ENCODE results near the gene TXNL4B.

The TXNL4B gene

DNA sequence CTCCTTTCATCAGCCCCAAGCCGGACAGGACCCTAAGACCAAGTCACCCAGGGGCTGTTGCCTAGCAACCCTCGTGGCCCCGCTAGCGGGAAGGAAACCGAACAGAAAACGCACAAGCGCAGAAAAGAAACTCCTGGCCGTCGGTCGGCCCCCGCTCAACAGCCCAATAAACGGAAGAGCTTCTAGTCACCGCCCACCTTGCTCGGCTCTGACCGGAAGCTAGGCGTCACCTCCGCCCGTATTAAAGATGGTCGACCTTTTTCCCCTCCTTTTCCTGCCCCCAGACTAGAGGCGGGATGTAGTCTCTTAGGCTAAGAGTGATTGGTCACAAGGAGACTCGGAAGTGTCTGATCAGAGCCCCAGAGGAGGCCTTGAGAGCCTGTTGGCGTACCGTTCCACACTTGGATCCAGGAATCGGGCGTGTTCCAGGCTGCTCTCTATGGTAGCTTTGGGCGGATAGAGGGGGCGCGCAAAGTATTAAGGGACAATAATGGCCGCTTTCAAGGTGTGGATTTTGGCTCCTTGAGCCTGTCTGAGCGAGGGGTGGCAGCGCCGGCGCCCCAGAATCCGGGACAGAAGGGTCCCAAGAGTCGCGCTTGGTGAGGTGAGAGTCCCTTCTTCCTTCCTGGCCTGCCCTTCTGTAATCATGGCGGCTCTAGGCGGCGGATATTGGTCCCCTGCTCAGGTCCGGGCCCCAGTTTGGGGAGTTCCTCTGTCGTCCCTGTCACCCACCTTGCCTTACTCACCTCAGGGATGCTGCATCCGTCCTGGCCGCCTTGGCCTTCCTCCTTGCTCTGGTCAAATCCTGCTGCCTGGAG, at the start of gene TXNL4B, which contains the start of gene DHX38:
Gene TXNL4B (minus strand): TSS at position 173 of the 818 bp plus-strand sequence. CDS start 2,871 bp downstream, outside the sequence.
Gene DHX38 (plus strand): TSS at position 400 of the 818 bp plus-strand sequence. CDS start 2,311 bp downstream, outside the sequence.
- FAIRE-seq = peak; percentile 99

DNA sequence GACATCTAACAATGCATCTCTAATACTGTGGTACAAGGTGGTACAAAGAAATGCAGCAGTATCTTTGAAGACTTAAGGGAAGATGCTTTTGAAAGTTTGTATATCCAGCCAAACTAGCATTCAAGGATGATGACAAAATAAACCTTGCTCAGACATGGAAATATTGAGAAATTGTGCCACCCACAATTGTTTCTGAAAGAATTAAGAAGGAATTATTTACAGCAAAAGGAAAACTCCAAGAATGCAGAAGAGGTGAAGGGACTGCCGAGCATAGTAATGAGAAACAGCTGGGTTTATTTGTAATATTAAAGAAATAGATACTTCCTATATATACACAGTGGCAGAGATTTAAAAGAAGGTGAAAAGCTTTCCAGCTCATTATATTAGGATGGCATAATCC, 49.1 kb upstream of the TXNL4B start:
- FAIRE-seq = no peak

DNA sequence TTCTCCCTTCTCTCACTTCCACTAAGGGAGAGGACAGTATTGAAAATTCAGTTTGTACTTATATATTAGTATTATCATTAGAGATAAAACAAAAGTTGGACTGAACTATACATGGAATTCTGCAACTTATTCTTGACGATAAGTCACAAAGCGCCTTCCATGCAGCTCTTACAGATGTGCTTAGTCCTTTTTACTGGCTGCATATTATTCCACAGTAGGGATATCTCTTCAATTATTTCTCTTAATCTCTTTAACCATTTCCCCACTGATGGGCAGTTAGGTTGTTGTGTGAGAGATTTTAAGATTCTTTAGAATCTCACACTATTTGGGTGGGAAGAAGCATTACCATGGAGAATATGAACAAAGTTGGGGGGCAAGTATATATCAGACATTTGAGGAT, 46.5 kb upstream of the TXNL4B start:
- no peak for FAIRE-seq

DNA sequence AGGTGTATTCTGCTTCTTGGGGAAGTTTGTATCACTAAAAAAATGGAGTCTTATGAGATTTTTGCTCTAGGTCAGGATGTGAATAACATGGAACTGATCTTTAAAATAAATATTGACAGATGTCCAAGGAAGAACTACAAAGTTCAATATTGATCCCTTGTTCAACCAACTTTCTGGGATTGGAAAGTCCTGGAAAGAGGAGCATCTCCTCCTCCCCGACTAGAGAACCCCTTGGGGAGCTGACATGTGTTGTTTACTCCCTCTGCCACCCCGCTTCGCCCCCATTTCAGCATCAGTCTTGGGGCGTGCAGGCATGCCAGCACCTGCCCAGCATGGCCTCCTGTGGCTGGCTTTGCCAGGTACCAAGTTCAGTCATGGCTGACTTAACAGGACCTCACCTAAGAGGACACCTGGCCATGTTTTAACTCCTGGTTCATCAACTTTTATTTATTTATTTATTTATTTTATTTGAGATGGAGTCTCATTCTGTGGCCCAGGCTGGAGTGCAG, 44.7 kb upstream of the TXNL4B start:
- FAIRE-seq = no peak

DNA sequence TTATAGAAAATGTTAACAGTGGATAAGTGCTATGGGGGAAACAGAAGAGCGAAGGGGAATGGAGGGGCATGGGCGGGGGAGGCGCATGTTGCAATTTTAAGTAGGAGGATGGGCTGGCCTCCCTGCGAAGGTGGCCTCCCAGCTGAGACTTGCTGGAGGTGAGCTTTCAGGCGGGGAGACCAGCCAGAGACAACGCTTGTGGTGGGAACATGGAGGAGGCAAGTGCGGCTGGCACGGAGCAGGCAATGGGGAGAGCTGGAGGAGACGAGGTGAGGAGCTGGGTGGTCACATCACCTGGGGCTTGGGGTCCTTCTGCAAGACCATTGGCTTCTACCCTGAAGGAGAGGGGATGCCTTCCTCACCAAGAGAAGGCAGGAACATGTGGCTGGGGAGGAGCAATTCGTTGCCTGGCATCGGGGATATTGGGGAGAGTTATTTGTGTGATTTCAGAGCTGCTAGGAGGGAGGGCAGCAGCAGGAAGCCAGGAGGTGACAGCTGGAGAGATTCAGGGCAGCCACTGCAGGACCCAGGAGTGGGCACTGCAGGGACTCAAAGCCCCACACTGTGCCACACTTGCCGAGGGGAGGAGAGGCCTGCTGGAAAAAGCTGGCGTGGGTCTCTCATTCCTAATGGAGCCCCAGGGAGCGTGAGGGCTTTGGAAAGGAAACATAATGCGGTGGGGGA, 44.1 kb upstream of the TXNL4B start:
- FAIRE-seq = no peak

DNA sequence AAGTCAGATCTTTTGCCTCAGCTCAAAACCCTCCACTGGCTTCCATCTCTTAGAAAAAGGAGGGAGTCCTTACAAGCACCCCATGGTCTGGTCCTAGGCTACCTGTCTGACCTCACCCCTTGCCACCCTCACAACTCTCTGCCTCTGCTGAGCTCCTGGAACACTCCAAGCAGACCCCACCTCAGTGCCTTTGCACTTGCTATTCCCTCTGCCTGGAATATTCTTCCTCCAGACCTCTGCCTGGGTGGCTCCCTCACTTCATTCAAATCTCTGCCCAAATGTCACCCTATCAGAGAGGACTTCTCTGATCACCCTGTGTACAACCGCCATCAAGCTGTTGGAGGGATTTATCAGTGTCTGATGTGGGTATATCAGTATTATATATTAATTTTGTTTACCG, 41.1 kb upstream of the TXNL4B start:
- FAIRE-seq = no peak

DNA sequence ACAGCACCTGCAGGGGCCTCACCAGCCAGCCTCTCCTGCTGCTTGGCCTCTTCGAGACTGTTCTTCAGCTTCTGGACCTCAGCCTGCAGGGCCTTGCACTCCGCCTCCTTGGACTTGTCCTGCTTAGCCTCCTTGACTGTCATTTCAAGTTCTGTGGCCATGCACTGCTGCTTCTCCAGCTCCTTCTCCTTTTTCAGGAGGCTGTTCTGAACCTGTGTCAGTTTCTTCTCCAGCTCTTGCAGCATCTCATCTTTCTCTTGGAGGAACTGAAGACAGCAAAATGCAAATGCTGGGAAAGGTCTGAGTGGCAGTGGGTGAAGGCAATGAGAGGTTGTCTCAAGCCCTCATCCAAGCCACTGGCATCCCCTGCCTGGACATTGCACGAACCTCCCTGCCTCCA, 39.3 kb upstream of the TXNL4B start:
- no peak for FAIRE-seq

DNA sequence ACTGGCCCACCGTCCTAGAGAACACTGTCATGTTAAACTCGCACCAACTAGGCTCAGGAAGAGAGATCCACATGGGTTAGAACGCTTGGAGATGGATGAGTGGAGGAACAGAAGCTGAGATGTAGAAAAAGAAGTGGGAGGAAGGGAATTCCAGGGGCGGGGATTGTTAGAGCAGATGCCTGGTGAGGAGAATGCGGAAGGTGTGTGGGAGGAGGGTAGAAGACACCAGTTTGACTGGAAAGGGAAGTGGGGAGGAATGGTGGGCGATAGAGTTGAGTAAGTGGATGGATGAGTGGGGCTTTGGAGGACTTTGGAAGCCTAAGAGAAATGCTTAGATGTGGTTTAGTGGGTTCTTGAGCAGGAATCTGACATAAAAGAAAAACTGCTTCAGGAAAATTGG, 37.6 kb upstream of the TXNL4B start:
- FAIRE-seq = no peak

DNA sequence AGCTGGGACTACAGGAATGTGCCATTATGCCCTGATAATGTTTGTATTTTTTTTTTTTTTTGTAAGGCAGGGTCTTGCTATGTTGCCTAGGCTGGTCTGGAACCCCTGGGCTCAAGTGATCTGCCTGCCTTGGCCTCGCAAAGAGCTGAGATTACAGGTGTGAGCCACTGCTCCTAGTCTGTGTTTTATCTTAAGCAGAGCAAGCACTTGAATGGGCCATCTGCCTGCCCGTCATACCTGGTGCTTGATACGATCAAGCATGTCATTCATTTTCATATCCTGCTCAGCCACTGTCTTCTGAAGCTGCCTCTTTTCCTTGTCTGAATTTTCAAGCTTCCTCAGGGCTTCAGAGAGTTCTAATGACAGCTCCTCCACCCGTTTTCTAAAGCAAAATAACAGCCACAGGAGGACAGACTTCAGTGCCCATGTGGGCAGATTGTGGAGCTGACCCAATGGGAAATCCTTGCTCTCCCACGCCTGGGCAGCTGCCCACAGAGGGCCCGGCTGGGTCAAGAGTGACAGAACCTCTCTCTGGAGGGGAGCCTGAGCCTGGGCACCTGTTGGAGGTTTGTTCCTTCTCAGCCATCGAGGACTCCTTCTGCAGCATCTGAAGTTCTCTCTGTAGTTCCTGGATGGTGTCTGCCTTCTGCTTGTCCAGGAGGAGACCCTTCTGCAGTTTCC, 36.7 kb upstream of the TXNL4B start:
- no peak for FAIRE-seq

DNA sequence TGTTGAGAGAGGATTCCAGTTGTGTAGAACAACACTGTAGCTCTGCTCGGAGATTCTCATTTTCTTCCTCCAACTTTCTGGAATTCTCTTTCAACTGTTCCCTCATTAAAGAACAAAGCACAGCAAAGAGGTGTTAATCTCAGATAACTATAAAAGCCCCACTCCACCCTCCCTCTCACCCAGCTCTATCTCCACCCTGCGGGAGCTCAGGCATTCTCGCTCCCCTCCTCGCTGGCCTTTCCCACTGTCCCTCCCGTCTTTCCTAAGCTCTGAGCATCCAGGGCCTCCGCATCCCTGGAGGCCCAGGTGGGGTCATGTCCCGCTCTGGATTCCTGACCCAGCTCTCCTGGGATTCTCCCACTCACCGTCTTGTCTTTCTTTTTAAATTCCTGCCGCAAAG, 35.3 kb upstream of the TXNL4B start:
- FAIRE-seq = no peak

DNA sequence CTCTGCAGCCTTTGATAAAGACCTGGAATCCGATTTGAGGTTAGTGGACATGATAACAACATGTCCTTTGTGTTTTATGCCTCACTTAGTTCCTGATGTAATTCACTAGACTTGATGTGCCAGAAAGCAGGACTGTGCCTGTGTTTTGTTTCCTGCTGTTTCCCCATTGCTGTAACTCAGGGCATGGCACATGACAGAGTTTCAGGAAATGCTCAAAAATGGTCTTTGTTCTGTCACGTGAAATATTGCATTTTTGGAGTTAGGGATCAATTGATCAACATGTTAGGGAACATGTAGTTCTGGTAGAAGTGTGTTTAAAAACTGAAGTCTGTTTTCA, 33.0 kb upstream of the TXNL4B start:
- FAIRE-seq = no peak

DNA sequence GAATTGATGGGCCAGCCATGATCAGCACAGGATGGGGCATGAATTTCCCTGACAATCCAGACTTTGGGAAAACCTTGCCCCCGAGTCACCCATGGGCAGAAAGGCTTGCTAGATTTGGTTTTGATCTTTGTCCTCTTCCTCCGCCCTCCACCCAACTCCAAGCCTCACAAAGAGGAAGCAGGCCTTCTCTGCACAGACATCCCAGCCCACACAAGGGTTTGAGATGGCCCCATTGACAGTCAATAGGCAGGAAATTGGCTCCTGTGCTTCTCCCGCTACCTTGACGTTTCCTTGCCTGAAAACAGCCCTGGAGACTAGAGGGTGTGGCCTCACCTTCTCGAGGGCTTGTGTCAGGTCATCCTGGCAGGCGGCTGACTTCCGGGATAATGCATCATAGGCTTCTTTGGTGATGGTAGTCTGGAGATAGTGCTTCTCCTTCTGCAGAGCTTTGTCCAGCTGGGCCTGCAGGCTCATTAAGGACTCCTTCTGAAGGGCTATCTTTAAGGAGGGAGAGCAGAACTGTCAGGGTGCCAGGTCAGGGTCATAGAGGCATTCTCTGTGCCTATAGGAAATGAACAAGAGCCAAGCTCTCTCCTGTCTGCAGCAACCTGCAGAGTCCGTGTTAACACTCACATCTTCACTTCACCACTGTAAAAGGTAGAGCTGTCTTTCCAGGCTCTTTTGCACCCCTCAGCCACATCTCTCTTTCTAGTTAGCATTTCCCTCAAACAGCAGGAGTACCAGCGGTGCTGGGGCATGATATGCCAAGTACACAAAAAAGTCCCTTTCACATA, 32.4 kb upstream of the TXNL4B start:
- no peak for FAIRE-seq

DNA sequence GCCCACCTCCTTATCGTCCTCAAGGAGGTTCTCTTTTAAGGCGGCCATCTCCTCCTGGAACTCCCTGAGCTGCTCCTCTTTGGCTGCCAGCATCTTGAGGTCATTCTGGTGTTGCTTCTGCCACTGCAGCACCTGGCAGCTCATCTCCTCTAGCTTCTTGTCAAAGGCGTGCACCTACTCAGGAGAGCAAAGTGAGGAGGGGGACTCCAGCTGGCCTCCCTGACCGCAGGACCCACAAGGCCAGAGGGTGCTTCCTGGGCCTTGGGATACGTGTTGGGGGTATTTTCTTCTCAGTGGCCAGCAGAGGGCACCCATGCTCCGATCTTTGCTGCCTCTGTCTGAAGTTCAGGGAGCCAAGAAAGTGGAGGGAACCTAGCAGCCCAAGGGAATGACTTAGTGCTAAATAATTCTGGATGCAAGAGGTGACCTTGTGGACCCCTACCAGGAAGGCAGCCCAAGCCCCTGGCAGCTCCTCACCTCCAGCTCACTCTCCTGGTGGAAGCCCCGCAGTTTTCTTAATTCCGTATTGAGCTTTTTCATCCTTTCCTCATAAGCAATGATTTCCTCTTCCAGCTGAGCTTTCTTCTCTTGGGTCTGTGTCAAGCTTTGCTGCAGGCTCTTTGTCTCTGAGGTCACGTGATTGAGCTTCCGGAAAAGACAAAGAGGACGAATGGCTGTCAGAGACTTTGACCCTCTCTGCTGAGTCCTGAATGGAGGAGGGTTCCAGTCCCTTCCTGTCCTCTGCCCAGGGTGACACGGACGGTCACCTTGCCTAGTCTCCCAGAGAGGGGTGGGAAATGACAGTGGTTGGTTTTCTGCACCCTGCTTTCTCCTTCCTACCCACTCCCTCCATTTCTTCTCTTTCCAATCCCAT, 31.6 kb upstream of the TXNL4B start:
- FAIRE-seq = no peak

DNA sequence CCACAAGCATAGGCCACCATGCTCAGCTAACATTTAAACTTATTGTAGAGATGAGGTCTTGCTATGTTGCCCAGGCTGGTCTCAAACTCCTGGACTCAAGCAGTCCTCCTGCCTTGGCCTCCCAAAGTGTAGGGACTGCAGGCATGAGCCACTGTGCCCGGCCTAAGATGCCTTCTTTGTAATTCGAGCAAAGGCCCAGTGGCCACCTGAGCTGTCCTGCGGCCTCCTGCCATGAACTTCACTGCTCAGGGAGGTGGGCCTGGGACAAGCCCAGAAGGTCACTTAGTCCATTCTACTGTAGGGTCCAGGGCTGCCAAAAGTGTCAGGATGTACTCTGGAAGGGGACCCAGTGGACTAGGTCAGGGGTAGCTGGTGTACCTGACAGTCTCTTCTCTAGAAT, 30.7 kb upstream of the TXNL4B start:
- FAIRE-seq = no peak

DNA sequence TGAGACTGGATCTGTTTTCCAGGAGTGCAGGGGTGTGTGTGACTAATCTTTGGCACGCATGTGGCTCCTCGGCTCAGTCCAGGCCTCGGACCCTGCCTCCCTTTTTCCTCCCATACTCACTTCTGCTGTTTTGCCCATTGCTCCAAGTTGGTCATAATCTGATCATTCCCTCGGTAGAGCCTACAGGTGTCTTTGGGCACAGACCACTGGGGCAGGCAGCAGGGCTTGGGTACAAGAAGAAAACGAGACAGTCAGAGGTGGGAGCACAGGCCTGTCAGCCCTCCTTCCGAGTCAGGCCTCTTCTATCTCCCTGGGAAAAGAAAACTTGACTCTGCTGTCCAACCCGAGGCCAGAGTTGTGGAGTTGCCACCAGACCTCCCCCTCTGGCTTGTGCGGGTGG, 30.0 kb upstream of the TXNL4B start:
- no peak for FAIRE-seq

DNA sequence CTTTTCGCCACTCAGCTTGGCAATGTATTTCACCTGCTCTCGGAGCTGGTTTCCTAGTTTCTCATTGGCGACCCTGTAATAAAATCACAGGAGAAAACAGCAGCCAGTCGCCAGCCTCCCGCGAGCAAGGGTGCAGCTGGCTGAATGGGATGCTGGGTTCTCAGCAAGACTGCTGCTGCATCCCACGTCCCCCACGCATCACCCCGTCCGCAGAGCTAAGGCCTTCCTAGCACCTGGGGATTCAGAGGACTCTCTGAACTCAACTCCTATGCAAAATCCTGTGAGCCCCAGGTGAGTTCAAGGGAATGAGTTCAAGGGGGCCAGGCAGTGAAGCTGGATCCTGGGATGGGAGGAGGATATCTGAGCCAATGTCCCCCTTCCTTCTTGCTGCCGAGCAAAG, 29.5 kb upstream of the TXNL4B start:
- FAIRE-seq = no peak

DNA sequence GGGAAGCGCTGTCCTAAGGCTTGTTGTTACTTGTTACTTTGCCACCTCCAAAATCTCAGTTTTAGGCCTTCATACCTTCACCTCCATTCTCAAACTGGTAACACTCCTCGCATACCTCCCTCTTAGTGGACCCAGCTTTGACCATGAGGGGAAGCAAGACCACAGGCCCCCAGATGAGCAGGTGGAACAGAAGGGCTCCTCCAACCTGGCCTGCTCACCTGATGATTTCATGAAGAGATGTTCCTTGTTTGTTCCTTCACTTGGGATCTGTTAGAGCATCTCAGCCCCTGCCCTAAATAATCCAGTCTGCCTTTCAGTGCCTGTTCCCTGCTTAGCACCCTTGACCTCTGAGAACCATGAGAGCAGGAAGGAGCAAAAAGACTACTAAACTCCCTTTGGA, 28.9 kb upstream of the TXNL4B start:
- no peak for FAIRE-seq

DNA sequence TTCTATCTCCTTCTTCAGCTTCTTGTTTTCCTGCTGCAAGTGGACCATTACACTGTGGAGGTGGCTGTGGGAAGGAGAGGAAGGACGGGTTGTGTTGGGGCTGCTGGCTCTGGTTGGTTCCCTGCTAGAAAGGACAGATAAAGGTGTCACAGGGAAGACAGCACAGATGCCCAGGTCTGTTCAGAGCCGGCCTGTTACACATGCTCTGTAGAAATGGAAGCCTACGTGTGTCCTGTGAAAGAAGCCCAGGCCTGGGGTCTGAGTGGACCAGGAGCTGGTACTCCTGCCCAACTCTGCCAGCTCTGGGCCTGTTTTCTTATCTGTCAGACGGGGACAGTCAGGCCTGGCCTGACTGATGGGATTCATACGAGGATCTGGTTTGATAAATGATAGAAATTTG, 26.6 kb upstream of the TXNL4B start:
- FAIRE-seq = no peak

DNA sequence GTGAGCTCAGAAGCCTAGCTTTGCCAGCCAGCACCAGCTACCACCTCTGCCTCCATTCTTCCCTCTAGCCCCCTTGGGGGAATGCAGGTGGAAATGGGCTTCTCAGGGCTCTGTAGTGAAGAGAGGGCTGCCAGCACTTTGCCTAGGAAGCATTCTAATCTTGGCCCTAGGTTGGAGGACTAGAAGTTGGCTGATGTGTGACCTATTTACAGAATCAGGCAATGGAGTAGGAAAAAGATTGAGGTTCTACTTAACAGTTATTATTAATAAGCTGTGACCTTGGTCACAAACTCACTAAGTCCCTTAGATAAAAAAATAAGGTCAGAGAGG, 20.2 kb upstream of the TXNL4B start:
- no peak for FAIRE-seq

DNA sequence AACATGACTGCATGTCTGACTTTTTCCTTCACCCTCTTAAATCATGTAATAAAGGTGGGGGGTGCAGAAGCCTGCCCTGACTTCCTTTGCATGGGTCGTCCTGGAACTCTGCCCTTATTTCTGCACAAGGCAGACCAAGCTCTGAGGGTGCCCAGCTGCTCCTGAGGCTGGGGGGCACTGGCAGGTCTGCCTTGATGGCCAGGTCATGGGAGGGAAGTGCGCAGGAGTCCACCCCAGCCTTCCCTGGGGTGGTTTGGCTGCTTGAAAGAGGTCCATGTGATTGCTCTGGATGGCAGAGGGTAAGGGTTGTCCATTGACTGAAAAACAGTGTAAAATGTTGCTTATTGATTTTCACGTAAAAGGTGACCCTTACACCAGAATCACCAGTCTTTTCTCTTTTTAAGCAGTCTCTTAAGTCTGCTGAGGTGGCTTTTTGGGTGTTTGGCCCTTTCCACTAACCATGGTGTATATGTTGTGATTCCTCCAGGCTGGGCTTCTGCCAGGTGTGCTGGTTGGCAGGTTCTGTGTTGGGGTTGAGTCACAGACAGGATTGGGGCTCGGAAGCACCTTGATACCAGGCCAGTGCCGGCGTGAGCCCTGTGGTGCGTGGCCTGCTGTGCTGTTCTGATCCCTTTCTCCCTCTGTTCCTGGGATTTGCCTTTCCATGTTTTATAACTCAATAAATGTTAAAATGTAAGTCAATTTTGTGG, 19.6 kb upstream of the TXNL4B start:
- FAIRE-seq = no peak

DNA sequence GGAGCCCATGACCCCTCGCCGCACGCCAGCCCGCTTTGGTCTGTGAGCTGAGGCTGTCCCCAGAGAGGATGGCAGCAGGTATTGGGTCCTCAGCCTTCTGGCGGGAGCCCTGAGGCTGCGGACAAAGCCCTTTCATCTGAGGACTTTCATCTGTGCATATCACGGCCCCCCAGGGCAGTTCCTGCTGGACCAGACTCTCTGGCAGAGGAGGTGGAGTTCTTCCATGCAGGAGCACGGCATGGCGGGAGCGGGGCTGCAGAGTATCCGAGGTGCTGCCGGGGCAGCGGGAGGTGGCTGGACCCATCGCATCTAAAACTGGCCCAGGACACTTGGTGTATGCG, 19.0 kb upstream of the TXNL4B start:
- no peak for FAIRE-seq
